Measurements from ENCODE around the gene CDC42BPG. TPM values are rescaled to one million over a fixed set of nuclear protein-coding genes. Genes with fewer than 3 reads are reported as not detected.
A peak's percentile ranks its signal among the peaks of the same experiment; 100 is the strongest.

The CDC42BPG gene
- total RNA-seq, 1 experiment from 2014 or later: 3.7 TPM

DNA sequence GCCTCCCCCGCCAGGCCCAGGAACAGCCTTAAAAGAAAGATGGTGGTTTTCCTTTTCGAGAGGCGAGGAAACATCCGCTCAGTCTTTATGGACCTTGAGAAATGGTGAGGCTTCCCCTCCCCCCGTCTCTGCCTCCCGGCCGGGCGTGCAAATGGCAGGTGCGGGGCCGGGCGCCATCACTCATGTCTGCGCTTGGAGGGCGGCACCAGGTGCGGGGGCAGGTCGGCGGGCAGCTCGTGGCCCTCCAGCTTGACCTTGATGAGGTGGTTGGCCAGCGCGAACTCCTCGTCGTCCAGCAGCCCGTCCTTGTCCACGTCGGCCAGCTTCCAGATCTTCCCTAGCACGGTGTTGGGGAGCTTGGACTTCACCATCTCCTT is 9.7 kb upstream of the CDC42BPG start:
- Mint-ChIP-seq H3K36me3 (ENCODE audit: insufficient read depth, unreplicated experiment) (peaks cover 23% of the 10 kb centered on the region), H3K4me1 (ENCODE audit: insufficient read depth, unreplicated experiment) (peaks cover 28% of the 10 kb centered on the region), H3K4me3 (ENCODE audit: unreplicated experiment) (peak overlapping the region; percentile 54), H3K9me3 (ENCODE audit: unreplicated experiment) (no peaks in the 10 kb centered on the region), H3K27ac (ENCODE audit: low read depth, unreplicated experiment) (no peak overlapping the region), H3K27me3 (ENCODE audit: insufficient read depth, unreplicated experiment) (no peaks in the 10 kb centered on the region)
- CTCF ChIA-PET: interaction anchor here (0.6 to 15.7 kb wide), 4 partner anchors 25 to 39 kb away, joined by 3 to 286 read pairs (median 4); partner anchors contain the start of gene EHD1
- TF ChIP-seq, protein P1, sequence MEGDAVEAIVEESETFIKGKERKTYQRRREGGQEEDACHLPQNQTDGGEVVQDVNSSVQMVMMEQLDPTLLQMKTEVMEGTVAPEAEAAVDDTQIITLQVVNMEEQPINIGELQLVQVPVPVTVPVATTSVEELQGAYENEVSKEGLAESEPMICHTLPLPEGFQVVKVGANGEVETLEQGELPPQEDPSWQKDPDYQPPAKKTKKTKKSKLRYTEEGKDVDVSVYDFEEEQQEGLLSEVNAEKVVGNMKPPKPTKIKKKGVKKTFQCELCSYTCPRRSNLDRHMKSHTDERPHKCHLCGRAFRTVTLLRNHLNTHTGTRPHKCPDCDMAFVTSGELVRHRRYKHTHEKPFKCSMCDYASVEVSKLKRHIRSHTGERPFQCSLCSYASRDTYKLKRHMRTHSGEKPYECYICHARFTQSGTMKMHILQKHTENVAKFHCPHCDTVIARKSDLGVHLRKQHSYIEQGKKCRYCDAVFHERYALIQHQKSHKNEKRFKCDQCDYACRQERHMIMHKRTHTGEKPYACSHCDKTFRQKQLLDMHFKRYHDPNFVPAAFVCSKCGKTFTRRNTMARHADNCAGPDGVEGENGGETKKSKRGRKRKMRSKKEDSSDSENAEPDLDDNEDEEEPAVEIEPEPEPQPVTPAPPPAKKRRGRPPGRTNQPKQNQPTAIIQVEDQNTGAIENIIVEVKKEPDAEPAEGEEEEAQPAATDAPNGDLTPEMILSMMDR (IDR thresholded peaks at IDR 0.05; ENCODE audit: unreplicated experiment): no peak
- POLR2A ChIA-PET: interaction anchor here (0.5 to 7.8 kb wide), 5 partner anchors 10 to 219 kb away, joined by 4 to 79 read pairs (median 5); partner anchors contain the start of genes CDC42BPG and EHD1
- BruUV-seq (replicated peaks): no TSS peak
- intact Hi-C loops (cut with micrococcal nuclease): loop anchor here (2.0 kb wide), 1 partner anchor 71 kb away; the partner anchor contains the start of gene PPP2R5B
- no peak for DNase-seq (ENCODE audit: unreplicated experiment)

DNA sequence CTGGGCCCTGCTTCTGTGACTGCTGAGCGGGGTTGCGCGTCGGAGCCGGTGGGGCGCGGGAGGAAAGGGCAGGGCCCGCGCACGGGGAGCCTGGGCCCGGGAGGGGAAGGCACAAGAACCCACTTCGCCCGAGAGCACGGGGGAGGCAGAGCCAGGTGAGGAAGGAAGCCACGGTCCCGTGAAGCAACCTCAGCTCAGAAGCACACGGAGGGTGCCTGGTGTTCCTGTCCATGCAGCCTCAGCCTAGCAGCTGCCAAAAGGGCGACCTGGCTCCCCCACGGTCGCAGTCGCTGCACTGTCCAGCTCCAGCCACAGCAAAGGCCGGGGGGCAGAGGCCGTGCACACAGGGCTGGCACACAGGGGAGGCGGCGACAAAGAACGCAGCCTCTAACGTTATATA is 9.3 kb upstream of the CDC42BPG start:
- no peaks in the 10 kb centered on the region for H3K9me3 Mint-ChIP-seq (ENCODE audit: unreplicated experiment)
- no peak for DNase-seq (ENCODE audit: unreplicated experiment)
- H3K4me3 Mint-ChIP-seq (ENCODE audit: unreplicated experiment): no peak overlapping the region
- ChIA-PET POLR2A (interaction anchor here (0.5 to 7.8 kb wide), 2 partner anchors 23 to 219 kb away, joined by 5 to 79 read pairs; partner anchors contain the start of gene EHD1), CTCF (interaction anchor here (0.6 to 15.7 kb wide), 5 partner anchors 24 to 40 kb away, joined by 3 to 286 read pairs (median 3); partner anchors contain the start of gene EHD1)
- intact Hi-C loops (cut with micrococcal nuclease): loop anchor here (2.0 kb wide), 1 partner anchor 71 kb away; the partner anchor contains the start of gene PPP2R5B
- BruUV-seq (replicated peaks): no TSS peak
- peaks cover 28% of the 10 kb centered on the region for H3K4me1 Mint-ChIP-seq (ENCODE audit: insufficient read depth, unreplicated experiment)
- peaks cover 23% of the 10 kb centered on the region for H3K36me3 Mint-ChIP-seq (ENCODE audit: insufficient read depth, unreplicated experiment)
- H3K27ac Mint-ChIP-seq (ENCODE audit: low read depth, unreplicated experiment): peak overlapping the region; percentile 70
- H3K27me3 Mint-ChIP-seq (ENCODE audit: insufficient read depth, unreplicated experiment): no peaks in the 10 kb centered on the region
- TF ChIP-seq, protein P1 (IDR thresholded peaks at IDR 0.05; ENCODE audit: unreplicated experiment): no peak

DNA sequence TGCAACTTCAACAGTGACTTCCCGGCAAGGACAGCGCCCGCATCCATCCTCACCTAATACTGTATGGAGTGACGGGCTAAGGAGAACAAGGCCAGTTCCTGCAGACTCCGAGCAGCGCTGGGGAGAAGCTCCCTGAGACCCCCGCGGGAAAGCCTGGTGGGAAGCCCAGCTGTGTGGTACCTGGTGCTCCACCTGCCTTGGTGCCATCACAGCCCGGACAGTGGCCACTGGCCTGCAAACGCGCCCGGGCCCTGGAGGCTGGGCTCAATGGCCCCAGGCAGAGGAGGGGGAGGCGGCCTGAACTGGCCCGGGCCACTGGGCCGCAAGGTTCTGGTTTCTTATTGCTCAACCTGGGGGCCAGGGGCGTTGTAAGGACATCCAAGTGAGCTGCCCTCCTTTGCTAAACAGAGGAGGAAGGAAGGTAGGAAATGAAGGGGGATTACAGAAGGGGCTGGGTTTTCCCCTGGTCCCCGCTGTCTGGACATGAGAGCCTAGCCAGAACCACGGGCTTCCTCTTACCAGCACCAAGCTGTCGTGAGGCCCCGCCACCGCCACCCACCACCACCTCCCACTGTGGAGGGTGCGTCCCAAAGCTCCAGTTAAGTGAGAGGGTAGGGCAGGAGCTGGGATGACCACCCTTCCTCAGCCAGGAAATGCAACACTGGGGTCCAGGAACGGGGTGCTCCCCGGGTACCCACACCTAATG is 8.5 kb upstream of the CDC42BPG start:
- no peak for DNase-seq (ENCODE audit: unreplicated experiment)
- Mint-ChIP-seq H3K27ac (ENCODE audit: low read depth, unreplicated experiment) (peak overlapping the region; percentile 70), H3K4me1 (ENCODE audit: insufficient read depth, unreplicated experiment) (peaks cover 34% of the 10 kb centered on the region), H3K36me3 (ENCODE audit: insufficient read depth, unreplicated experiment) (peaks cover 23% of the 10 kb centered on the region), H3K4me3 (ENCODE audit: unreplicated experiment) (no peak overlapping the region), H3K9me3 (ENCODE audit: unreplicated experiment) (no peaks in the 10 kb centered on the region), H3K27me3 (ENCODE audit: insufficient read depth, unreplicated experiment) (no peaks in the 10 kb centered on the region)
- intact Hi-C loops (cut with micrococcal nuclease): no loop called here
- ChIA-PET POLR2A (interaction anchor here (1.0 to 7.8 kb wide), 2 partner anchors 24 to 188 kb away, joined by 3 to 79 read pairs; partner anchors contain the start of genes EHD1 and SAC3D1), CTCF (interaction anchor here (0.5 to 15.7 kb wide), 4 partner anchors 24 to 49 kb away, joined by 3 to 286 read pairs (median 5); partner anchors contain the start of gene EHD1)
- TSS peak; percentile 23 for BruUV-seq (replicated peaks)
- TF ChIP-seq, protein P1 (IDR thresholded peaks at IDR 0.05; ENCODE audit: unreplicated experiment): no peak

DNA sequence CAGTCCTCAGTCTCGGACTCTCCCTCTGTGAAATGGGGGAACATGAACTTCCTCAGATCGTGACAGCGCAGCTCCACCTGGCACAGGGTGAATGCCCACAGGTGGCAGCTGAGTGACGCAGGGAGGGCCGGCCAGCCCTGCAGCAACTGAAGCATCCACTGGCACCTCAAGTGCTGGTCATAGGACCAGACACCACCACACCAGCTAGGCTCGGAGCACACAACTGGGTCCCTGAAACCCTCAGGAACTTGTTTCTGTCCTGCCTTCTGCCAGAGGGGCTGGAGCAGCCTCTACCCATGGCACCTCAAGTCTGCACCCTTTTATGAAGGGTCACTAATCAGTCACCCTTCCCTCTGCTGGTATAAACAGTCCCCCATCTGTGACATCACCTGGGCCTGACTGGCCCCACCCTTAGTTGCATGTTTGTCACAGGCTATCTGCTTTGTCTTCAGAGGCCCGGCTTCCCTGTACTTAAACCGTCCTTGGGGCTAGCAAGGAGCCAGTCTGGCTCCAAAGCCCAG is 7.4 kb upstream of the CDC42BPG start:
- TF ChIP-seq, protein P1 (IDR thresholded peaks at IDR 0.05; ENCODE audit: unreplicated experiment): no peak
- no peak for DNase-seq (ENCODE audit: unreplicated experiment)
- H3K4me3 Mint-ChIP-seq (ENCODE audit: unreplicated experiment): no peak overlapping the region
- H3K36me3 Mint-ChIP-seq (ENCODE audit: insufficient read depth, unreplicated experiment): peaks cover 23% of the 10 kb centered on the region
- CTCF ChIA-PET: interaction anchor here (0.6 to 15.7 kb wide), 4 partner anchors 30 to 257 kb away, joined by 3 to 286 read pairs (median 5); partner anchors contain the start of gene EHD1
- no peaks in the 10 kb centered on the region for H3K9me3 Mint-ChIP-seq (ENCODE audit: unreplicated experiment)
- no TSS peak for BruUV-seq (replicated peaks)
- H3K27me3 Mint-ChIP-seq (ENCODE audit: insufficient read depth, unreplicated experiment): no peaks in the 10 kb centered on the region
- intact Hi-C loops (cut with micrococcal nuclease): no loop called here
- no peak overlapping the region for H3K27ac Mint-ChIP-seq (ENCODE audit: low read depth, unreplicated experiment)
- H3K4me1 Mint-ChIP-seq (ENCODE audit: insufficient read depth, unreplicated experiment): peaks cover 40% of the 10 kb centered on the region
- POLR2A ChIA-PET: interaction anchor here (1.6 kb wide), 1 partner anchor 26 kb away, joined by 6 read pairs; the partner anchor contains the start of gene EHD1

All from MCF 10A (cell line).